ENCODE data around the gene RERE.

RERE gene

GRCh38 chr1:8812081-8812480, 5.4 kb downstream of the RERE start:
- H4K20me1 ChIP-seq (ENCODE audit: insufficient read depth, low read length) = peaks cover 30% of the 10 kb centered on the region; the same call in 1 of the 2 replicates
- no peak overlapping the region for H3K4me3 ChIP-seq (ENCODE audit: low read depth in 1 of 2, low read length in 2 of 2)
- H3K27ac ChIP-seq (ENCODE audit: low read length) = no peak overlapping the region
- H3K36me3 ChIP-seq (ENCODE audit: insufficient read depth, low read length) = no peaks in the 10 kb centered on the region
- H3K9me3 ChIP-seq (ENCODE audit: insufficient read depth, low read length, severe bottlenecking) = no peaks in the 10 kb centered on the region
- H3K79me2 ChIP-seq (ENCODE audit: insufficient read depth, low read length) = peaks cover 97% of the 10 kb centered on the region
- no peaks in the 10 kb centered on the region for H3K27me3 ChIP-seq (ENCODE audit: insufficient read depth, low read length, poor library complexity)
- peaks cover 29% of the 10 kb centered on the region for H3K4me1 ChIP-seq (ENCODE audit: insufficient read depth, low read length)
- no peak overlapping the region for H3K4me2 ChIP-seq (ENCODE audit: insufficient read depth, low read length)
- H2AFZ ChIP-seq (ENCODE audit: low read depth, low read length) = no peak overlapping the region
- DNase-seq (no peak), ATAC-seq (ENCODE audit: insufficient read depth, low read depth) (no peak)
- no peak overlapping the region for H3K9ac ChIP-seq (ENCODE audit: low read depth, low read length)
- TF ChIP-seq EZH2 (IDR thresholded peaks at IDR 0.05; ENCODE audit: borderline replicate concordance, low read depth, low read length, severe bottlenecking) (no peak), CTCF (IDR thresholded peaks at IDR 0.05; ENCODE audit: borderline replicate concordance, extremely low read depth, low read length, poor library complexity, severe bottlenecking) (no peak)

GRCh38 chr1:8810987-8811386, 6.5 kb downstream of the RERE start:
- Histone ChIP-seq H3K27me3 (ENCODE audit: insufficient read depth, low read length, poor library complexity) (no peaks in the 10 kb centered on the region), H3K9ac (ENCODE audit: low read depth, low read length) (no peak overlapping the region), H3K4me1 (ENCODE audit: insufficient read depth, low read length) (peaks cover 20% of the 10 kb centered on the region), H4K20me1 (ENCODE audit: insufficient read depth, low read length) (peaks cover 37% of the 10 kb centered on the region; the same call in 1 of the 2 replicates), H3K36me3 (ENCODE audit: insufficient read depth, low read length) (no peaks in the 10 kb centered on the region), H3K4me2 (ENCODE audit: insufficient read depth, low read length) (no peak overlapping the region), H3K79me2 (ENCODE audit: insufficient read depth, low read length) (peaks cover 97% of the 10 kb centered on the region), H3K27ac (ENCODE audit: low read length) (no peak overlapping the region), H3K9me3 (ENCODE audit: insufficient read depth, low read length, severe bottlenecking) (no peaks in the 10 kb centered on the region), H2AFZ (ENCODE audit: low read depth, low read length) (no peak overlapping the region), H3K4me3 (ENCODE audit: low read depth in 1 of 2, low read length in 2 of 2) (no peak overlapping the region)
- no peak for DNase-seq
- ATAC-seq (ENCODE audit: insufficient read depth, low read depth) = no peak
- no peak for TF ChIP-seq EZH2 (IDR thresholded peaks at IDR 0.05; ENCODE audit: borderline replicate concordance, low read depth, low read length, severe bottlenecking)
- no peak for TF ChIP-seq CTCF (IDR thresholded peaks at IDR 0.05; ENCODE audit: borderline replicate concordance, extremely low read depth, low read length, poor library complexity, severe bottlenecking)

- TF ChIP-seq CTCF (IDR thresholded peaks at IDR 0.05; ENCODE audit: borderline replicate concordance, extremely low read depth, low read length, poor library complexity, severe bottlenecking) (no peak), EZH2 (IDR thresholded peaks at IDR 0.05; ENCODE audit: borderline replicate concordance, low read depth, low read length, severe bottlenecking) (no peak)
- H3K27ac ChIP-seq (ENCODE audit: low read length) = no peak overlapping the region
- no peak for ATAC-seq (ENCODE audit: insufficient read depth, low read depth)
- no peak overlapping the region for H3K4me2 ChIP-seq (ENCODE audit: insufficient read depth, low read length)
- H3K4me3 ChIP-seq (ENCODE audit: low read depth in 1 of 2, low read length in 2 of 2) = no peak overlapping the region
- H3K27me3 ChIP-seq (ENCODE audit: insufficient read depth, low read length, poor library complexity) = no peaks in the 10 kb centered on the region
- peaks cover 87% of the 10 kb centered on the region for H3K79me2 ChIP-seq (ENCODE audit: insufficient read depth, low read length)
- H3K9me3 ChIP-seq (ENCODE audit: insufficient read depth, low read length, severe bottlenecking) = no peaks in the 10 kb centered on the region
- H3K36me3 ChIP-seq (ENCODE audit: insufficient read depth, low read length) = no peaks in the 10 kb centered on the region
- no peak overlapping the region for H3K9ac ChIP-seq (ENCODE audit: low read depth, low read length)
- no peak overlapping the region for H2AFZ ChIP-seq (ENCODE audit: low read depth, low read length)
- H4K20me1 ChIP-seq (ENCODE audit: insufficient read depth, low read length) = peaks cover 32% of the 10 kb centered on the region; the same call in 1 of the 2 replicates
- DNase-seq = no peak
- peaks cover 4% of the 10 kb centered on the region for H3K4me1 ChIP-seq (ENCODE audit: insufficient read depth, low read length)
These were observed 8.1 kb downstream of the RERE start for GRCh38 chr1:8809342-8809736.

GRCh38 chr1:8807004-8807403, 10.4 kb downstream of the RERE start:
- H2AFZ ChIP-seq (ENCODE audit: low read depth, low read length) = no peak overlapping the region
- H3K36me3 ChIP-seq (ENCODE audit: insufficient read depth, low read length) = no peaks in the 10 kb centered on the region
- TF ChIP-seq CTCF (IDR thresholded peaks at IDR 0.05; ENCODE audit: borderline replicate concordance, extremely low read depth, low read length, poor library complexity, severe bottlenecking) = no peak
- TF ChIP-seq EZH2 (IDR thresholded peaks at IDR 0.05; ENCODE audit: borderline replicate concordance, low read depth, low read length, severe bottlenecking) = no peak
- no peaks in the 10 kb centered on the region for H3K27me3 ChIP-seq (ENCODE audit: insufficient read depth, low read length, poor library complexity)
- H3K4me1 ChIP-seq (ENCODE audit: insufficient read depth, low read length) = no peaks in the 10 kb centered on the region
- H3K4me2 ChIP-seq (ENCODE audit: insufficient read depth, low read length) = no peak overlapping the region
- H3K9me3 ChIP-seq (ENCODE audit: insufficient read depth, low read length, severe bottlenecking) = no peaks in the 10 kb centered on the region
- DNase-seq (no peak), ATAC-seq (ENCODE audit: insufficient read depth, low read depth) (no peak)
- H3K9ac ChIP-seq (ENCODE audit: low read depth, low read length) = no peak overlapping the region
- no peak overlapping the region for H3K27ac ChIP-seq (ENCODE audit: low read length)
- no peak overlapping the region for H3K4me3 ChIP-seq (ENCODE audit: low read depth in 1 of 2, low read length in 2 of 2)
- H3K79me2 ChIP-seq (ENCODE audit: insufficient read depth, low read length) = peaks cover 77% of the 10 kb centered on the region
- peaks cover 27% of the 10 kb centered on the region; the same call in 1 of the 2 replicates for H4K20me1 ChIP-seq (ENCODE audit: insufficient read depth, low read length)
